NK-92 (cell line): ENCODE results near the gene DMTF1.
"Not testable (repeated sequence)": the region's sequence is repeated elsewhere in the genome, so short reads cannot be mapped to it uniquely, and the experiment has no call there.

Source experiments
- DNase-seq: peaks from one replicate; lab custom pipeline; 2025; ENCODE audit not compliant: unreplicated experiment; lab: John Stamatoyannopoulos, UW

DMTF1 gene

GRCh38 chr7:87220026-87220733, 67.9 kb downstream of the DMTF1 start:
- no peak for DNase-seq

- no peak for DNase-seq
Measured at GRCh38 chr7:87220734-87221215, 68.5 kb downstream of the DMTF1 start.

DNA sequence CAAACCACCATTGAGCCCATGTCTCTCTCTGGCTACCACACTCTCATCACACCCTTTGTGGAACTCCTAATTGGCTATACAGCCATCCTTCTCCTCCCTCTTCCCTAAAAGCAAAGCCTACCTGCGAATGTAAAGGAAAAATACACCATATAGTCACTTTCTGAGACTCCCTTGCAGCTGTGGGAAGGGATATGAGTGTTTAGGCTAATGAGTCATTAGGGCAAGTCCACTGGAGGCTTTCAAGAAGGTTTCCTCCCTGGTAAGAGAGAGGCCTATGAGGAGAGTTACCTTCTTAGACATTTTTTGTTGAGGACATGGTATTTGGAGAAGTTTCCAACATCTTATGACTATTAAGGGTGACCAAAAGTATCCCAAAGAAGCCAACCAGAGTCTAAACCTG, 71.4 kb downstream of the DMTF1 start:
- no peak for DNase-seq

DNA sequence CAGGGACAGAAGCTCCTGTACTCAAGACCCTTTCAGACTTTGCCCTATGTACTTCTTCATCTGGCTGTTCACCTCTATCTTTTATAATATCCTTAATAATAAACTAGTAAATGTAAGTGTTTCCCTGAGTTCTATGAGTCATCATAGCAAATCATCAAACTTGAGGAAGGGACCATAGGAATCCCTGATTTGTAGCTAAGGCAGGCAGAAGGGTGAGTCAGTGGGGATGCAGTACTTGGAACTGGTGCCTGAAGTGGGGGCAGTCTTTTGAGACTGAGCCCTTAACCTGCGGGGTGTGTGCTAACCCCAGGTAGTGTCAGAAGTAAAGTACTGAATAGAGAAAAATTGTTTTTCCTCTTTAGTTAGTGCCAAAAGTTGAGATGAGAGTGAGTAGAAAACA, 73.4 kb downstream of the DMTF1 start:
- no peak for DNase-seq

DNA sequence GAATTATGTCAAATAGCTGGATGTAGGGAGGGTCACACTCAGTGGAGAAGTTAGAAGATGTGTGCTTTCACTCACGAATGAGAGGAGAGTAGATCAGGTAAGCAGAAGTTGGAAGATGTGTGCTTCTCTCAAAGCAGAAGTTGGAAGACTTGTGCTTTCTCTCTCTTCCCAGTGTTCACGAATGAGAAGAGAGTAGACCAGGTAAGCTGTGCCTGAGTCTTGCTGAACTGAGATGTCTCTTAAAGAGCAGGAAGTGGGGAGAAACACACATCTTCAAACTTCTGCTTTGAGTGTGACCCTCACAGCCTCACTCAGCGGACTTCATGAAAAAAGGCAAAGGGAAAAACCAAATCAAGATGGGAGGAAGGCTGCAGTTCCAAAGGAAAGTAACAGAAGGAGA, 74.2 kb downstream of the DMTF1 start:
- DNase-seq, result no peak

- no peak for DNase-seq
Measured at GRCh38 chr7:87231258-87231657, 79.0 kb downstream of the DMTF1 start.

GRCh38 chr7:87231711-87232110, 79.5 kb downstream of the DMTF1 start:
- DNase-seq, result no peak

GRCh38 chr7:87234949-87235348, 82.7 kb downstream of the DMTF1 start:
- DNase-seq, result no peak

- DNase-seq, result not testable (repeated sequence)
Measured at GRCh38 chr7:87238464-87239051, 86.3 kb downstream of the DMTF1 start.

GRCh38 chr7:87245671-87246070, 93.4 kb downstream of the DMTF1 start:
- not testable (repeated sequence) for DNase-seq
